GM19099 (cell line): ENCODE data around the gene HDAC4.

Experiments
- POLR2A ChIP-seq: IDR thresholded peaks from 3 replicates; pipeline ENCODE4 v1.6.1; 2011; ENCODE audit warnings: low read depth; ENCODE audit not compliant: insufficient read length; ENCODE audit errors: extremely low read depth

The HDAC4 gene

GRCh38 chr2:239253701-239254436 lies 147.0 kb downstream of the HDAC4 start:
- no peak for TF ChIP-seq POLR2A

GRCh38 chr2:239253264-239253663 lies 147.6 kb downstream of the HDAC4 start:
- TF ChIP-seq POLR2A = no peak

GRCh38 chr2:239252801-239253200 lies 148.0 kb downstream of the HDAC4 start:
- TF ChIP-seq POLR2A = no peak

GRCh38 chr2:239252393-239252792 lies 148.4 kb downstream of the HDAC4 start:
- no peak for TF ChIP-seq POLR2A

GRCh38 chr2:239251971-239252370 lies 148.8 kb downstream of the HDAC4 start:
- no peak for TF ChIP-seq POLR2A

- TF ChIP-seq POLR2A = no peak
Measured at GRCh38 chr2:239250216-239251081, 150.4 kb downstream of the HDAC4 start.

GRCh38 chr2:239249776-239250175 lies 151.0 kb downstream of the HDAC4 start:
- no peak for TF ChIP-seq POLR2A

- TF ChIP-seq POLR2A = no peak
Measured at GRCh38 chr2:239249048-239249447, 151.8 kb downstream of the HDAC4 start.

GRCh38 chr2:239247401-239248245 lies 153.2 kb downstream of the HDAC4 start:
- no peak for TF ChIP-seq POLR2A

GRCh38 chr2:239246723-239247122 lies 154.1 kb downstream of the HDAC4 start:
- no peak for TF ChIP-seq POLR2A

GRCh38 chr2:239245872-239246721 lies 154.7 kb downstream of the HDAC4 start:
- TF ChIP-seq POLR2A = no peak

- no peak for TF ChIP-seq POLR2A
Measured at GRCh38 chr2:239245107-239245506, 155.7 kb downstream of the HDAC4 start.

- no peak for TF ChIP-seq POLR2A
Measured at GRCh38 chr2:239244625-239245024, 156.2 kb downstream of the HDAC4 start.

GRCh38 chr2:239241431-239241960 lies 159.3 kb downstream of the HDAC4 start:
- no peak for TF ChIP-seq POLR2A
